Osteocyte (in vitro differentiated cells): Measurements from ENCODE around the gene CYFIP2. TPM values are rescaled to one million over a fixed set of nuclear protein-coding genes. Genes with fewer than 3 reads are reported as not detected.

Source experiments
- DNase-seq: peaks from one replicate; pipeline ENCODE4 v3.0.0; 2021; ENCODE audit warnings: mixed read lengths; ENCODE audit not compliant: unreplicated experiment; ENCODE audit errors: extremely low spot score
- H3K27ac Mint-ChIP-seq: one replicate; pipeline ENCODE4 v1.8.0; 2021; ENCODE audit warnings: mild to moderate bottlenecking, mixed read lengths; ENCODE audit not compliant: unreplicated experiment
- H3K27me3 Mint-ChIP-seq: one replicate; pipeline ENCODE4 v1.8.0; 2021; ENCODE audit warnings: mixed read lengths; ENCODE audit not compliant: unreplicated experiment
- H3K36me3 Mint-ChIP-seq: one replicate; pipeline ENCODE4 v1.8.0; 2021; ENCODE audit warnings: mixed read lengths; ENCODE audit not compliant: unreplicated experiment
- H3K4me1 Mint-ChIP-seq: one replicate; pipeline ENCODE4 v1.8.0; 2021; ENCODE audit warnings: mixed read lengths; ENCODE audit not compliant: unreplicated experiment
- H3K4me3 Mint-ChIP-seq: one replicate; pipeline ENCODE4 v1.8.0; 2021; ENCODE audit warnings: mild to moderate bottlenecking, moderate library complexity, mixed read lengths; ENCODE audit not compliant: unreplicated experiment
- H3K9me3 Mint-ChIP-seq: one replicate; pipeline ENCODE4 v1.8.0; 2021; ENCODE audit warnings: mixed read lengths; ENCODE audit not compliant: unreplicated experiment
- total RNA-seq: library from RNA; stranded (reverse); gene quantifications from 2 replicates; pipeline ENCODE4 v1.2.1, GENCODE V29; 2021
- TF ChIP-seq, protein P1 (sequence below): fragments of 200-600 bp; sonication (generic); IDR thresholded peaks from 2 replicates; pipeline ENCODE4 v1.5.0; 2021; ENCODE audit warnings: antibody characterized with exemption, mild to moderate bottlenecking, moderate library complexity

The CYFIP2 gene
- total RNA-seq, 1 donor from 2014 or later: 26.4 TPM

DNA sequence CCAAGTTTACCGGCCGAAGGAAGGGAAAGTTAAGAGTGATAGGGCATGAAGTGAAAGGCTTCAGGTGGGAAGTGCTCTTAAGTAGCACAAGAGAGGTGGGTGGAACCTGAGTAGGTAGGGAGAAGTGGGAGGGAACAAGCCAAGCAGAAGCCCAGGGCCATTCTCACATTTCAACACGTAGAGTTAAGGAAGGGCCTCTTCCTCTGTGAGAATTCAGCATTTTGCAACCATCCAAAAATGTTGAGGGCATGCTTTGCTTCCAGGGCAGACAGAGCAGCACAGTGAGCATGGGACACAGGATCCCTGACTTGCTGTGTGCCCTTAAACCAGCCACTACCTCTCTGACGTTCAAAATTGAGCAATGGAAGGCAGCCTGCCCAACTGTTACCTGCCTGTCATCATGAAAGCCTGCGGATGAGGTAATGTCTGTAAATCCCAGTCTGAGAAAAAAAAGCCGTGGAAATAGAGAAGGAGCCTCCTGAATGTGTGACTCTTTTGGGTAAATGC, 3.3 kb downstream of the CYFIP2 start:
- TF ChIP-seq, protein P1, sequence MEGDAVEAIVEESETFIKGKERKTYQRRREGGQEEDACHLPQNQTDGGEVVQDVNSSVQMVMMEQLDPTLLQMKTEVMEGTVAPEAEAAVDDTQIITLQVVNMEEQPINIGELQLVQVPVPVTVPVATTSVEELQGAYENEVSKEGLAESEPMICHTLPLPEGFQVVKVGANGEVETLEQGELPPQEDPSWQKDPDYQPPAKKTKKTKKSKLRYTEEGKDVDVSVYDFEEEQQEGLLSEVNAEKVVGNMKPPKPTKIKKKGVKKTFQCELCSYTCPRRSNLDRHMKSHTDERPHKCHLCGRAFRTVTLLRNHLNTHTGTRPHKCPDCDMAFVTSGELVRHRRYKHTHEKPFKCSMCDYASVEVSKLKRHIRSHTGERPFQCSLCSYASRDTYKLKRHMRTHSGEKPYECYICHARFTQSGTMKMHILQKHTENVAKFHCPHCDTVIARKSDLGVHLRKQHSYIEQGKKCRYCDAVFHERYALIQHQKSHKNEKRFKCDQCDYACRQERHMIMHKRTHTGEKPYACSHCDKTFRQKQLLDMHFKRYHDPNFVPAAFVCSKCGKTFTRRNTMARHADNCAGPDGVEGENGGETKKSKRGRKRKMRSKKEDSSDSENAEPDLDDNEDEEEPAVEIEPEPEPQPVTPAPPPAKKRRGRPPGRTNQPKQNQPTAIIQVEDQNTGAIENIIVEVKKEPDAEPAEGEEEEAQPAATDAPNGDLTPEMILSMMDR: no peak
- H3K4me3 Mint-ChIP-seq: no peak overlapping the region
- no peaks in the 10 kb centered on the region for H3K36me3 Mint-ChIP-seq

DNA sequence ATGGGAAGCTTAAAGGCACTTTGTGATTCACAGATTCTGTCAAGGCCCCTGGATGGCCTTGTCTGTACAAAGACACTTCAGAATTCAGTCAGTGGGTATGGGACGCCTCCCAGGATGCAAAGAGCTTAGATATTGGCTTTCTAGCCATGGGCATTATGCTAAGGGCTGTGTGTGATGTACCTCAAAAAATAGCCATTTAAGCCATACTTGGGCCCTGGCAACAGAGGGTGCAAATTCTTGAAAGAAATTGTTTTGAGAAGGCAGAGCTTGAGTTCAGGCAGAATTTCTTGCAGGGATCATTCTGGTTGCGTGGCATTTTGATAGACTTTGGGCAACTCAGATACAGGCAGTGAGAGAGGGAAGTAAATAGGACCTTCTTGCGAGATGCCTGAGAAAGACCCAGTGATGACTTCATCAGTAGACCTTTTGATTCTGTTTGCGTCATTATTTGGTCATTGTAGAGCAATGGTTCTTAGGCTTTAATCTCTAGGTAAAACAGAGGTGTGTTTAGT, 3.9 kb downstream of the CYFIP2 start:
- H3K9me3 Mint-ChIP-seq: no peaks in the 10 kb centered on the region
- no peak for DNase-seq
- H3K27ac Mint-ChIP-seq: no peak overlapping the region
- H3K27me3 Mint-ChIP-seq: peaks cover under 1% of the 10 kb centered on the region
- H3K4me3 Mint-ChIP-seq: no peak overlapping the region
- H3K36me3 Mint-ChIP-seq: no peaks in the 10 kb centered on the region
- peaks cover 4% of the 10 kb centered on the region for H3K4me1 Mint-ChIP-seq
- TF ChIP-seq, protein P1: no peak

More for the DNA sequence above, 3.3 kb downstream of the CYFIP2 start:
- no peaks in the 10 kb centered on the region for H3K9me3 Mint-ChIP-seq
- no peak for DNase-seq
- H3K27ac Mint-ChIP-seq: no peak overlapping the region
- peaks cover 4% of the 10 kb centered on the region for H3K27me3 Mint-ChIP-seq
- H3K4me1 Mint-ChIP-seq: peaks cover 4% of the 10 kb centered on the region

DNA sequence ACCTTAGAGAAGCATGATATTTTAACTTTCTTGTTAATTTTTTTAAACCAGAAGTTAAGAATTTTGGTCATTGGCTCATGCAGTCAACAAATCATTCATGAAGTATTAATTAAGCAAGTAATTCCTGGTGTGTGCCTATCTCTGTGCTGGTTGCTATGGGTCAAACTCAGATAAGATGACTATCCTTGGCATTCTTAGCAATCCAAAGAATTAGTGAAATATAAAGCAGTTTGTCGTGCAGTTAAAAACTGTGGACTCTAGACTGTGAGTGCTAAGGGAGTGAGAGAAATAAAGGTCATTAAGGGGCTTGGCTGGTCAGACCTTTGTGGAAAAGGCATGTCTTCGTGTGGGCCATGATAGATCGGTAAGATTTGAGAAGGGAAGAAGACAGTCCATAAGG, 4.8 kb downstream of the CYFIP2 start:
- no peaks in the 10 kb centered on the region for H3K36me3 Mint-ChIP-seq
- no peak for DNase-seq
- H3K27me3 Mint-ChIP-seq: no peaks in the 10 kb centered on the region
- H3K9me3 Mint-ChIP-seq: no peaks in the 10 kb centered on the region
- peaks cover 4% of the 10 kb centered on the region for H3K4me1 Mint-ChIP-seq
- TF ChIP-seq, protein P1: no peak
- H3K4me3 Mint-ChIP-seq: no peak overlapping the region
- no peak overlapping the region for H3K27ac Mint-ChIP-seq

DNA sequence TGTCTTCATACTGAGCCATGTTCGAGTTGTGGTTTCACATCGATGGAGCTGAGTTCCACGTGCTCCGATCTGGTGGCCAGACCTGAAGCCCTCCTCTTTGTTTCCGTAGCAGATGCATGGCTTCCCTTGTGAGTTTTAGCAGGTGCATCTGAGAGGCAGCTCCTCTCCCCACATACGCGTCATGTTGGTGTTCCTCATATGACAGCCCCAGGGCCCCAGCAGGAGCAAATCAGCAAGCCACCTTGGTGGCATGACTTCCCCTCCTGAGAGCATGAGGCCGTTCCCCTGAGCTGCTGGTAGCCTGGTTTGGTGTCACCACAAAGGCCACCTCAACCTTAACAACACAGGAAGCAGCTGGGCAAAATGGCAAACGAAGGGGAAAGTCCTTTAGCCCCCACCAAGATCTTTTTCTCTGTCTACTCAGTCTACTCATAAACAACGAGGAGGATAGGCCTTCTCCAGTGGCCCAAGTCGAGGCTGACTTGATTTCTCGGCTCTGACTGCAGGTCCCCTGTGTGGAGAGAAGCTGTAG, 5.9 kb downstream of the CYFIP2 start:
- no peak for DNase-seq
- no peaks in the 10 kb centered on the region for H3K9me3 Mint-ChIP-seq
- no peak overlapping the region for H3K4me3 Mint-ChIP-seq
- H3K27ac Mint-ChIP-seq: no peak overlapping the region
- peaks cover 1% of the 10 kb centered on the region for H3K4me1 Mint-ChIP-seq
- TF ChIP-seq, protein P1: no peak
- no peaks in the 10 kb centered on the region for H3K36me3 Mint-ChIP-seq
- H3K27me3 Mint-ChIP-seq: no peaks in the 10 kb centered on the region

DNA sequence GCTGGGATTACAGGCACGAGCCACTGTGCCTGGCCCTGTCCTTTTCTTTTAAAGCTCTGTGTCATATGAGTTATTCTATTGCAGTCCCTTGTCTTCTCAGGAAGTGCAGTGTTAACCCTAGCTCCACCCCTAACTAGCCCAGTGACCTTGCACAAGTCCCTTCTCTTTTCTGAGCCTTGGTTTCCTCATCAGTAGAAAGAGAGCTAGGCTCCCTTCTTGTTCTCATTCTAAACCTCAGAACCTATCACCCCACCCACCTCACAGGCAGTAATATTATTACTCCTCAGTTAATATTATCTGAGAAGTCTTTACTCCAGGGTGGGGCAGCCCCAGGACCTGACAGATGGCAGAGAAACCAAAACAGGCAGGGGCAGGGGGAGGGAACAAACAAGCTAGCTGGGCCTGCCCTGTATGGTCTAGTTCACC, 7.2 kb downstream of the CYFIP2 start:
- no peaks in the 10 kb centered on the region for H3K9me3 Mint-ChIP-seq
- TF ChIP-seq, protein P1: no peak
- H3K36me3 Mint-ChIP-seq: no peaks in the 10 kb centered on the region
- H3K27ac Mint-ChIP-seq: no peak overlapping the region
- no peaks in the 10 kb centered on the region for H3K27me3 Mint-ChIP-seq
- no peak overlapping the region for H3K4me3 Mint-ChIP-seq
- no peaks in the 10 kb centered on the region for H3K4me1 Mint-ChIP-seq
- DNase-seq: no peak
